Measurements from ENCODE around the gene DCXR. TPM values are rescaled to one million over a fixed set of nuclear protein-coding genes. Genes with fewer than 3 reads are reported as not detected.
A peak's percentile ranks its signal among the peaks of the same experiment; 100 is the strongest.

The DCXR gene
- total RNA-seq, 1 experiment from 2014 or later, result 120 TPM

- peak within 1 kb of the TSS; percentile 89 for H3K4me2 ChIP-seq
- H3K27me3 ChIP-seq (ENCODE audit: insufficient read depth, low read depth), result no peaks in the 10 kb centered on the region
- H4K20me1 ChIP-seq (ENCODE audit: insufficient read depth), result peaks cover 5% of the 10 kb centered on the region; the same call in 1 of the 2 replicates
- no peaks in the 10 kb centered on the region for H3K9me3 ChIP-seq (ENCODE audit: insufficient read depth, low read depth)
- peak within 1 kb of the TSS; percentile 84 for H3K4me3 ChIP-seq
- ChIA-PET POLR2A (ENCODE audit: unreplicated experiment) (interaction anchor here (0.5 to 1.0 kb wide), 7 partner anchors 19 to 524 kb away, joined by 3 to 14 read pairs (median 5); no protein-coding TSS in a partner anchor), CTCF (interaction anchor here (0.6 to 3.2 kb wide), 10 partner anchors 15 to 300 kb away, joined by 3 to 18 read pairs (median 4); partner anchors contain the start of gene DCXR)
- no TSS peak for BruUV-seq (replicated peaks)
- no peaks in the 10 kb centered on the region for H3K36me3 ChIP-seq (ENCODE audit: low read depth)
- DNase-seq, result peak in 1 of 2 experiments; percentile 25
- peaks cover 11% of the 10 kb centered on the region; the same call in 1 of the 2 replicates for H3K79me2 ChIP-seq (ENCODE audit: low read depth)
- H2AFZ ChIP-seq, result peak within 1 kb of the TSS; percentile 79
- H3K27ac ChIP-seq, result no peak within 1 kb of the TSS
- peaks cover 6% of the 10 kb centered on the region; the same call in 1 of the 2 replicates for H3F3A ChIP-seq (ENCODE audit: insufficient read depth, low read depth)
- intact Hi-C loops (cut with micrococcal nuclease; ENCODE audit: unreplicated experiment), result loop anchor here (2.0 to 5.0 kb wide), 3 partner anchors 110 to 340 kb away; partner anchors contain the start of genes ARHGDIA, ARL16 and HGS
- peaks cover 6% of the 10 kb centered on the region; the same call in 1 of the 2 replicates for H3K4me1 ChIP-seq (replicated peaks; ENCODE audit: insufficient read depth)
- no peaks in the 10 kb centered on the region for H3K9me2 ChIP-seq (ENCODE audit: insufficient read depth)
- TF ChIP-seq EZH2 (IDR thresholded peaks at IDR 0.05; ENCODE audit: low read depth), result no peak
- no peak for TF ChIP-seq CTCF (conservative IDR thresholded peaks at IDR 0.05)
Measured at GRCh38 chr17:82022310-82022980, 15.1 kb downstream of the DCXR start, which contains the start of gene CENPX. Gene CENPX (minus strand): TSS chr17:82022878. CDS start chr17:82022861, 17 bp downstream.

- H3K4me2 ChIP-seq, result peak overlapping the region; percentile 89
- intact Hi-C loops (cut with micrococcal nuclease; ENCODE audit: unreplicated experiment), result loop anchor here (1.0 to 5.0 kb wide), 4 partner anchors 63 to 340 kb away; partner anchors contain the start of genes ARHGDIA, ARL16 and HGS
- TF ChIP-seq CTCF (conservative IDR thresholded peaks at IDR 0.05) (no peak), EZH2 (IDR thresholded peaks at IDR 0.05; ENCODE audit: low read depth) (no peak)
- H2AFZ ChIP-seq, result peak overlapping the region; percentile 79
- H3K9me3 ChIP-seq (ENCODE audit: insufficient read depth, low read depth), result no peaks in the 10 kb centered on the region
- POLR2A ChIA-PET (ENCODE audit: unreplicated experiment), result no interaction called here
- H4K20me1 ChIP-seq (ENCODE audit: insufficient read depth), result peaks cover 5% of the 10 kb centered on the region; the same call in 1 of the 2 replicates
- no TSS peak for BruUV-seq (replicated peaks)
- peaks cover 6% of the 10 kb centered on the region; the same call in 1 of the 2 replicates for H3K4me1 ChIP-seq (replicated peaks; ENCODE audit: insufficient read depth)
- no peaks in the 10 kb centered on the region for H3K9me2 ChIP-seq (ENCODE audit: insufficient read depth)
- H3F3A ChIP-seq (ENCODE audit: insufficient read depth, low read depth), result peaks cover 6% of the 10 kb centered on the region; the same call in 1 of the 2 replicates
- no peaks in the 10 kb centered on the region for H3K36me3 ChIP-seq (ENCODE audit: low read depth)
- H3K27ac ChIP-seq, result no peak overlapping the region
- H3K4me3 ChIP-seq, result peak overlapping the region; percentile 84
- CTCF ChIA-PET, result interaction anchor here (0.6 to 3.2 kb wide), 6 partner anchors 16 to 134 kb away, joined by 3 to 18 read pairs (median 5); partner anchors contain the start of genes DCXR and NOTUM
- peak in 1 of 2 experiments; percentile 25 for DNase-seq
- H3K27me3 ChIP-seq (ENCODE audit: insufficient read depth, low read depth), result no peaks in the 10 kb centered on the region
- peaks cover 11% of the 10 kb centered on the region; the same call in 1 of the 2 replicates for H3K79me2 ChIP-seq (ENCODE audit: low read depth)
Measured at GRCh38 chr17:82021900-82022309, 15.6 kb downstream of the DCXR start.
